CD4-positive, alpha-beta T cell (primary cell): ENCODE measurements around the gene TBX5. TPM values are rescaled to one million over a fixed set of nuclear protein-coding genes. Genes with fewer than 3 reads are reported as not detected.

Experiments used
- ATAC-seq: fragments of 200-7000 bp; cut with Tn5 transposase; one replicate; pipeline ENCODE4 v1.10.0; 2022; ENCODE audit warnings: mild to moderate bottlenecking; ENCODE audit not compliant: poor library complexity
- CTCF ChIA-PET: fragments of 350-600 bp; sonication (Branson Sonifier 250); formaldehyde crosslinking; loops from one replicate; lab custom pipeline; 2021; ENCODE audit warnings: antibody characterized with exemption, inconsistent platforms; lab: Charles Lee
- POLR2A ChIA-PET: fragments of 350-600 bp; sonication (Branson Sonifier 250); formaldehyde crosslinking; loops from one replicate; lab custom pipeline; 2021; ENCODE audit warnings: antibody characterized with exemption, inconsistent platforms; lab: Charles Lee
- DNase-seq, 14 experiments: peaks; one replicate each; pipeline ENCODE4 v3.0.0-alpha.2; 2013 to 2020; ENCODE audit warnings: mixed read lengths in 2 of 14
- H3K27ac ChIP-seq, 2 donors: one replicate each; pipeline versions ENCODE4 v1.5.1 to v1.7.0; 2013; ENCODE audit warnings: low read length in 2 of 2, low read depth in 1 of 2, mild to moderate bottlenecking in 1 of 2
- H3K27me3 ChIP-seq, 2 experiments: 1 replicate in 1 of 2; 2 replicates in 1 of 2; pipeline versions ENCODE4 v1.6.1 to v1.7.0; 2013; ENCODE audit warnings: low read length in 2 of 2, control low read depth in 1 of 2, mild to moderate bottlenecking in 1 of 2, moderate library complexity in 1 of 2; ENCODE audit not compliant: insufficient read depth in 2 of 2, control insufficient read depth in 1 of 2
- H3K36me3 ChIP-seq: one replicate; pipeline ENCODE4 v1.6.1; 2013; ENCODE audit warnings: low read length, control low read depth; ENCODE audit not compliant: insufficient read depth
- H3K4me1 ChIP-seq: one replicate; pipeline ENCODE4 v1.6.1; 2013; ENCODE audit warnings: low read length, control low read depth; ENCODE audit not compliant: insufficient read depth
- H3K4me3 ChIP-seq: one replicate; pipeline ENCODE4 v1.5.1; 2013; ENCODE audit warnings: mild to moderate bottlenecking, low read length, moderate library complexity
- H3K9me3 ChIP-seq, 2 experiments: 1 replicate in 1 of 2; 2 replicates in 1 of 2; pipeline versions ENCODE4 v1.6.1 to v1.7.0; 2013; ENCODE audit warnings: low read length in 2 of 2, mild to moderate bottlenecking in 2 of 2, control low read depth in 1 of 2, moderate library complexity in 1 of 2; ENCODE audit not compliant: control insufficient read depth in 1 of 2, insufficient read depth in 1 of 2
- H3K27ac Mint-ChIP-seq: one replicate; pipeline ENCODE4 v1.8.0; 2020; ENCODE audit warnings: mixed read lengths
- H3K27me3 Mint-ChIP-seq: one replicate; pipeline ENCODE4 v1.8.0; 2021; ENCODE audit warnings: mixed read lengths
- H3K36me3 Mint-ChIP-seq: one replicate; pipeline ENCODE4 v1.8.0; 2021; ENCODE audit warnings: low read depth, mixed read lengths
- H3K4me1 Mint-ChIP-seq: one replicate; pipeline ENCODE4 v1.8.0; 2021; ENCODE audit warnings: low read depth, mixed read lengths
- H3K4me3 Mint-ChIP-seq: one replicate; pipeline ENCODE4 v1.8.0; 2020; ENCODE audit warnings: mild to moderate bottlenecking, mixed read lengths
- H3K9me3 Mint-ChIP-seq: one replicate; pipeline ENCODE4 v1.8.0; 2020; ENCODE audit warnings: mixed read lengths
- CTCF ChIP-seq: fragments of 200-600 bp; IDR thresholded peaks from one replicate; pipeline ENCODE4 v1.8.0; 2022; ENCODE audit warnings: antibody characterized with exemption, mild to moderate bottlenecking
- intact Hi-C, 2 experiments: fragments of 100-400 bp; cut with DNase I in 1 of 2; cut with micrococcal nuclease in 1 of 2; formaldehyde crosslinking; loops; one replicate each; pipeline versions ENCODE4 v1.15.1 to v1.9.0; 2023 to 2025; cut with DNase I, micrococcal nuclease
- total RNA-seq, 174 experiments: library from RNA in 2 of 174; stranded (reverse) in 2 of 174; gene quantifications; one replicate each; pipeline ENCODE4 v1.2.3 and lab custom pipeline; 2021 to 2026

Gene TBX5
- total RNA-seq, 2 experiments from 2014 or later = not detected

GRCh38 chr12:114320968-114321367, 85.0 kb downstream of the TBX5 start:
- POLR2A ChIA-PET = no interaction called here
- CTCF ChIA-PET = no interaction called here
- H3K36me3 Mint-ChIP-seq = no peaks in the 10 kb centered on the region

GRCh38 chr12:114320101-114320500, 85.8 kb downstream of the TBX5 start:
- intact Hi-C loops = no loop called here
- POLR2A ChIA-PET = no interaction called here
- Histone ChIP-seq H3K27me3 (peaks cover 0 to 4% of the 10 kb centered on the region in 2 experiments), H3K36me3 (no peaks in the 10 kb centered on the region), H3K27ac (no peak overlapping the region), H3K4me1 (no peaks in the 10 kb centered on the region), H3K9me3 (no peaks in the 10 kb centered on the region), H3K4me3 (no peak overlapping the region)
- Mint-ChIP-seq H3K4me1 (no peaks in the 10 kb centered on the region), H3K4me3 (no peak overlapping the region), H3K9me3 (no peaks in the 10 kb centered on the region), H3K27ac (no peak overlapping the region), H3K36me3 (no peaks in the 10 kb centered on the region), H3K27me3 (no peaks in the 10 kb centered on the region)
- TF ChIP-seq CTCF = no peak
- ATAC-seq = no peak
- CTCF ChIA-PET = no interaction called here
- no peak for DNase-seq

More at GRCh38 chr12:114320968-114321367, 85.0 kb downstream of the TBX5 start:
- H3K4me3 ChIP-seq = no peak overlapping the region
- peaks cover 0 to 4% of the 10 kb centered on the region in 2 experiments for H3K27me3 ChIP-seq
- Mint-ChIP-seq H3K4me1 (no peaks in the 10 kb centered on the region), H3K4me3 (no peak overlapping the region), H3K27me3 (no peaks in the 10 kb centered on the region), H3K9me3 (no peaks in the 10 kb centered on the region), H3K27ac (no peak overlapping the region)
- no peaks in the 10 kb centered on the region for H3K4me1 ChIP-seq
- intact Hi-C loops = no loop called here
- peaks cover 0 to under 1% of the 10 kb centered on the region in 2 experiments for H3K9me3 ChIP-seq
- TF ChIP-seq CTCF = no peak
- no peak for DNase-seq
- ATAC-seq = no peak
- no peak overlapping the region for H3K27ac ChIP-seq
- no peaks in the 10 kb centered on the region for H3K36me3 ChIP-seq

GRCh38 chr12:114319422-114319821, 86.5 kb downstream of the TBX5 start:
- intact Hi-C loops = no loop called here
- Histone ChIP-seq H3K4me3 (no peak overlapping the region), H3K9me3 (no peaks in the 10 kb centered on the region), H3K27me3 (peaks cover 0 to 4% of the 10 kb centered on the region in 2 experiments), H3K36me3 (no peaks in the 10 kb centered on the region), H3K4me1 (no peaks in the 10 kb centered on the region), H3K27ac (no peak overlapping the region)
- no peak for DNase-seq
- Mint-ChIP-seq H3K36me3 (no peaks in the 10 kb centered on the region), H3K9me3 (no peaks in the 10 kb centered on the region), H3K27me3 (no peaks in the 10 kb centered on the region), H3K4me3 (no peak overlapping the region), H3K4me1 (no peaks in the 10 kb centered on the region), H3K27ac (no peak overlapping the region)
- no peak for ATAC-seq
- CTCF ChIA-PET = no interaction called here
- no peak for TF ChIP-seq CTCF
- POLR2A ChIA-PET = no interaction called here
